Ishikawa (cell line): ENCODE measurements around the gene CCDC177.

Source experiments
- CEBPB ChIP-seq: IDR thresholded peaks from 2 replicates; pipeline ENCODE4 v1.6.1; 2012
- CREB1 ChIP-seq: IDR thresholded peaks from 2 replicates; pipeline ENCODE4 v1.6.1; 2012; ENCODE audit warnings: low read depth
- EGR1 ChIP-seq: IDR thresholded peaks from 2 replicates; pipeline ENCODE4 v1.6.1; 2012
- EP300 ChIP-seq: IDR thresholded peaks from 2 replicates; pipeline ENCODE4 v1.6.1; 2012; ENCODE audit warnings: borderline replicate concordance
- FOXM1 ChIP-seq: IDR thresholded peaks from 2 replicates; pipeline ENCODE4 v1.6.1; 2012; ENCODE audit warnings: low read depth, borderline replicate concordance
- NFIC ChIP-seq: IDR thresholded peaks from 2 replicates; pipeline ENCODE4 v1.6.1; 2012
- RAD21 ChIP-seq: IDR thresholded peaks from 2 replicates; pipeline ENCODE4 v1.6.1; 2012; ENCODE audit warnings: low read depth
- TAF1 ChIP-seq: IDR thresholded peaks from 2 replicates; pipeline ENCODE4 v1.6.1; 2012; ENCODE audit warnings: low read depth, mild to moderate bottlenecking
- TCF12 ChIP-seq: IDR thresholded peaks from 2 replicates; pipeline ENCODE4 v1.6.1; 2012; ENCODE audit warnings: low read depth
- TEAD4 ChIP-seq: IDR thresholded peaks from 2 replicates; pipeline ENCODE4 v1.6.1; 2012
- YY1 ChIP-seq: IDR thresholded peaks from 2 replicates; pipeline ENCODE4 v1.6.1; 2012; ENCODE audit warnings: low read depth
- ZBTB7A ChIP-seq: IDR thresholded peaks from 2 replicates; pipeline ENCODE4 v1.6.1; 2012; ENCODE audit warnings: low read depth
- TF ChIP-seq, protein P1 (sequence below): IDR thresholded peaks from 2 replicates; pipeline ENCODE4 v1.6.1; 2012
- TF ChIP-seq, protein P2 (sequence below): IDR thresholded peaks from 2 replicates; pipeline ENCODE4 v1.6.1; 2012; ENCODE audit warnings: low read depth, mild to moderate bottlenecking
- TF ChIP-seq, protein P3 (sequence below): IDR thresholded peaks from 2 replicates; pipeline ENCODE4 v1.6.1; 2012

Gene CCDC177

DNA sequence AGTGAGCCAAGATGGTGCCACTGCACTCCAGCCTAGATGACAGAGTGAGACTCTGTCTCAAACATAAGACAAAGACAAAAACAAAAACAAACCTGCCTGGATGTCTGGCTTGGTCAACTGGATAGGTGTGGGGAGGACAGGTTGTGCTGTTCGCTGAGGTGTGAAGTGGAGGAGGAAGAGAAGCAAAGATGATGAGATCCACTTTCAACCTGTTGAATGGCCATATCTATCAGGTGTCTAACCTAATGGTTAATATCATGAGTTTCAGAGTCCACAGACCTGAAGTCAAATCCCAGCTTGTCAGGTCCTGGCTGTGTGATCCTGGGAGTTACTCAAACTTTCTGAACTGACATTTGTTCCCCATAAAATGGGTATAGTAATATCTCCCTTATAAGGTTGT, 9.7 kb upstream of the CCDC177 start:
- no peak for TF ChIP-seq FOXM1
- TF ChIP-seq TCF12: no peak
- TF ChIP-seq, protein P1, sequence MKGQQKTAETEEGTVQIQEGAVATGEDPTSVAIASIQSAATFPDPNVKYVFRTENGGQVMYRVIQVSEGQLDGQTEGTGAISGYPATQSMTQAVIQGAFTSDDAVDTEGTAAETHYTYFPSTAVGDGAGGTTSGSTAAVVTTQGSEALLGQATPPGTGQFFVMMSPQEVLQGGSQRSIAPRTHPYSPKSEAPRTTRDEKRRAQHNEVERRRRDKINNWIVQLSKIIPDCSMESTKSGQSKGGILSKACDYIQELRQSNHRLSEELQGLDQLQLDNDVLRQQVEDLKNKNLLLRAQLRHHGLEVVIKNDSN: no peak
- TF ChIP-seq, protein P2, sequence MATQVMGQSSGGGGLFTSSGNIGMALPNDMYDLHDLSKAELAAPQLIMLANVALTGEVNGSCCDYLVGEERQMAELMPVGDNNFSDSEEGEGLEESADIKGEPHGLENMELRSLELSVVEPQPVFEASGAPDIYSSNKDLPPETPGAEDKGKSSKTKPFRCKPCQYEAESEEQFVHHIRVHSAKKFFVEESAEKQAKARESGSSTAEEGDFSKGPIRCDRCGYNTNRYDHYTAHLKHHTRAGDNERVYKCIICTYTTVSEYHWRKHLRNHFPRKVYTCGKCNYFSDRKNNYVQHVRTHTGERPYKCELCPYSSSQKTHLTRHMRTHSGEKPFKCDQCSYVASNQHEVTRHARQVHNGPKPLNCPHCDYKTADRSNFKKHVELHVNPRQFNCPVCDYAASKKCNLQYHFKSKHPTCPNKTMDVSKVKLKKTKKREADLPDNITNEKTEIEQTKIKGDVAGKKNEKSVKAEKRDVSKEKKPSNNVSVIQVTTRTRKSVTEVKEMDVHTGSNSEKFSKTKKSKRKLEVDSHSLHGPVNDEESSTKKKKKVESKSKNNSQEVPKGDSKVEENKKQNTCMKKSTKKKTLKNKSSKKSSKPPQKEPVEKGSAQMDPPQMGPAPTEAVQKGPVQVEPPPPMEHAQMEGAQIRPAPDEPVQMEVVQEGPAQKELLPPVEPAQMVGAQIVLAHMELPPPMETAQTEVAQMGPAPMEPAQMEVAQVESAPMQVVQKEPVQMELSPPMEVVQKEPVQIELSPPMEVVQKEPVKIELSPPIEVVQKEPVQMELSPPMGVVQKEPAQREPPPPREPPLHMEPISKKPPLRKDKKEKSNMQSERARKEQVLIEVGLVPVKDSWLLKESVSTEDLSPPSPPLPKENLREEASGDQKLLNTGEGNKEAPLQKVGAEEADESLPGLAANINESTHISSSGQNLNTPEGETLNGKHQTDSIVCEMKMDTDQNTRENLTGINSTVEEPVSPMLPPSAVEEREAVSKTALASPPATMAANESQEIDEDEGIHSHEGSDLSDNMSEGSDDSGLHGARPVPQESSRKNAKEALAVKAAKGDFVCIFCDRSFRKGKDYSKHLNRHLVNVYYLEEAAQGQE: no peak
- TF ChIP-seq TEAD4: no peak
- TF ChIP-seq CREB1: no peak
- TF ChIP-seq EP300: no peak
- no peak for TF ChIP-seq ZBTB7A
- no peak for TF ChIP-seq RAD21
- TF ChIP-seq, protein P3, sequence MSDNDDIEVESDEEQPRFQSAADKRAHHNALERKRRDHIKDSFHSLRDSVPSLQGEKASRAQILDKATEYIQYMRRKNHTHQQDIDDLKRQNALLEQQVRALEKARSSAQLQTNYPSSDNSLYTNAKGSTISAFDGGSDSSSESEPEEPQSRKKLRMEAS: no peak
- no peak for TF ChIP-seq TAF1
- no peak for TF ChIP-seq CEBPB
- no peak for TF ChIP-seq EGR1
- no peak for TF ChIP-seq NFIC
- TF ChIP-seq YY1: no peak

DNA sequence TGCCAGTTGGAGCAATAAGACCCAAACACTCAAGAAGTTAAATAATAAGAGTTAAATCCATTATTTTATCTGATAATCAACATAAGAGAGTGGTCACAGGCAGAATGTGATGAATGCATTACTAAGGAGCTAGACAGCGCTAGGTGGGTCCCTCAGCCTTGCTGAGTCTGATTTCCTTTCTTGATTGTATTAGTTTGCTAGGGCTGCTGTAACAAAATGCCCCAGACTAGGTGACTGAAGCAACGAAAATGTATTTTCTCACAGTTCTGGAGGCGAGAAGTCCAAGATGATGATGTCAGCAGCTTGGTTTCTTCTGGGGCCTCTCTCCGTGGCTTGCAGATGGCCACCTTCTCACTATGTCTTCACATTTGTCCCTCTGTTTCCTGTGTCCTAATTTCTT, 8.2 kb upstream of the CCDC177 start:
- TF ChIP-seq EGR1: no peak
- TF ChIP-seq CEBPB: no peak
- TF ChIP-seq, protein P2: no peak
- no peak for TF ChIP-seq CREB1
- no peak for TF ChIP-seq TCF12
- no peak for TF ChIP-seq TEAD4
- no peak for TF ChIP-seq EP300
- no peak for TF ChIP-seq FOXM1
- TF ChIP-seq YY1: no peak
- TF ChIP-seq, protein P1: no peak
- TF ChIP-seq NFIC: no peak
- TF ChIP-seq, protein P3: no peak
- TF ChIP-seq RAD21: no peak

DNA sequence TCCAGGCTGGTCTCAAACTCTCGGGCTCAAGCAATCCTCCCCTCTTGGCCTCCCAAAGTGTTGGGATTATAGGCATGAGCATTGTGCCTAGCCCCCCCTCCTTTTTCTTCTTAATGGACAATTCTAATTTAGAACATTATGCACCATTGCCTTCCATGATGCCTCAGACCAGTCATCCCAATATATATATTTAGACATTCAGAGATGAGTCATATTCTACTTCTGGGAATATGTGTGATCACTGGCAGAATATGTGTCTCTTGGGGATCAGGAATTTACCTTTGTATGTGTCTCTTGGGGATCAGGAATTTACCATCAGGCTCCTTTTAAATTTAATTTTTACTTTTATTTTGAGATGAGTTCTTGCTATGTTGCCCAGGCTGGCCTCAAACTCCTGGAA, 7.5 kb upstream of the CCDC177 start:
- TF ChIP-seq RAD21 (no peak), TEAD4 (no peak), FOXM1 (no peak), TCF12 (no peak), EP300 (no peak), ZBTB7A (no peak), CREB1 (no peak), EGR1 (no peak)
- TF ChIP-seq, protein P3: no peak
- TF ChIP-seq, protein P1: no peak

DNA sequence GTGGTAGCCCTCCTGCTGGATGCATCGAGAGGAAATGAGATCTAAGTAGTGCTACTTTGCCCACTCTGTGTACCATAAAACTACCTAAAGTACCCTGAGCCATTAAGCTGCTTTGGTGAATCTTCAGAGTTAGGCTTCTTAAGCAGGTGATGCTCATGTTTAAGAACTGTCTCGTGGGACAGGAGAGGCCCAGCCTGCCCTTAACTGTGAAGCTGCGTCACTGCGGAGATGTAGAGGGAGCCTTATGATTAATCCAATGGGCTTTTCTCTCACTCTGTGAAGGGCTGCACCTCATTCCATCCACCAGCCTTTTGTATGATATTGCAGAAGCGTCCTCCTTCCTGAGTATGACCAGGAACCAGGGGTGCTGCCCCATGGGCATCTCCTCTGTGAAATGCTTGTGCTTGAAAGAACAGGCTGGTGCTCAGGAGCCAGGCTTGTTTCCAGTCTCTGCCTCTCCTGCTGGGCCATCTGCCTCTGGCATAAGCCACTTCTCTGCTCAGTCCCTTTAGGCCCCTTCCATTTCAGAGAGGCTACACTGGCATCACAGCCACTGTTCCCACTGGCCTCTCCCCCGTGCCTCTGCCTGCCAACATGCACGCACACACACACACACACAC, 6.8 kb upstream of the CCDC177 start:
- TF ChIP-seq ZBTB7A: no peak
- no peak for TF ChIP-seq CEBPB
- no peak for TF ChIP-seq EGR1
- TF ChIP-seq, protein P1: no peak
- no peak for TF ChIP-seq TAF1
- no peak for TF ChIP-seq EP300
- TF ChIP-seq RAD21: no peak
- no peak for TF ChIP-seq FOXM1
- TF ChIP-seq TEAD4: no peak

DNA sequence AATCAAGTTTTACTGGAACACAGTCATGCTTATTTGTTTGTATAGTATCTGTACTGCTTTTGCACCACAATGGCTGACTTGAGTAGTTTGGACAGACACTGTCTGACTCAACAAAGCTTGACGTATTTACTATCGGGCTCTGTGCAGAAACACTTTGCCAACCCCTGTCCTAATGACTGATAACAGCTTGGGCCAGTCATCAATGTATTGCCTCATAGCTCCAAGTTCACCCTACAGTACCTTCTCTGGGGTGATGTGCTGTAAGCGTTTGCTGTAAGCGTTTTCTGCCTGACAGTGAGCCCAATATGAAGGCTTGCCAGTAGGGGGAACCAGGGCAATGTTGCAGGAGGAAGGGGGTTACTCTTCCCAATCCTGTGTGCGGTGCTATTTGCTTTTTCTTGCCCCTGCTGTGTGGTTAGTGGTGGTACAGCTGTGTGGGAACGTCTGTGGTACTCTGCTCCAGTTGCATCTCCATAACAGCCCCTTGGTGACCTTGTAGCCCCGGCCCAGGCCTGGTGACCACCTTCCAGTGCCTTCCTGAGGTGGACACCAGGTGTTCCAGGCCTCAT, 5.4 kb upstream of the CCDC177 start:
- peak; percentile 49 for TF ChIP-seq RAD21
- TF ChIP-seq, protein P2: no peak
